NCI-H2196 treated with DMSO at 0.1 percent for 48 hours (cell line): ENCODE results near the gene LMO4.
A peak's percentile ranks its signal among the peaks of the same experiment; 100 is the strongest.

Source experiments
- DNase-seq: peaks from one replicate; lab custom pipeline; 2025; ENCODE audit not compliant: unreplicated experiment; lab: John Stamatoyannopoulos, UW

Gene LMO4

GRCh38 chr1:87328272-87329050 lies at the start of gene LMO4:
Gene LMO4 (plus strand): TSS chr1:87328880. CDS start chr1:87332016, 3,136 bp downstream.
- peak; percentile 95 for DNase-seq

GRCh38 chr1:87279536-87279875 lies 49.2 kb upstream of the LMO4 start:
- DNase-seq: no peak

- no peak for DNase-seq
Observed at GRCh38 chr1:87279966-87280535, 48.6 kb upstream of the LMO4 start.

GRCh38 chr1:87284456-87285240 lies 44.0 kb upstream of the LMO4 start:
- no peak for DNase-seq

GRCh38 chr1:87291107-87291506 lies 37.6 kb upstream of the LMO4 start:
- no peak for DNase-seq

- DNase-seq: no peak
Observed at GRCh38 chr1:87292684-87293493, 35.8 kb upstream of the LMO4 start.

- DNase-seq: no peak
Observed at GRCh38 chr1:87294633-87295032, 34.0 kb upstream of the LMO4 start.

- no peak for DNase-seq
Observed at GRCh38 chr1:87295445-87296110, 33.1 kb upstream of the LMO4 start.

- no peak for DNase-seq
Observed at GRCh38 chr1:87296206-87296605, 32.5 kb upstream of the LMO4 start.

- no peak for DNase-seq
Observed at GRCh38 chr1:87299661-87300060, 29.0 kb upstream of the LMO4 start.

GRCh38 chr1:87300628-87301027 lies 28.1 kb upstream of the LMO4 start:
- no peak for DNase-seq

- no peak for DNase-seq
Observed at GRCh38 chr1:87305151-87305550, 23.5 kb upstream of the LMO4 start.

GRCh38 chr1:87305762-87306161 lies 22.9 kb upstream of the LMO4 start:
- no peak for DNase-seq

- no peak for DNase-seq
Observed at GRCh38 chr1:87307306-87307705, 21.4 kb upstream of the LMO4 start.

- no peak for DNase-seq
Observed at GRCh38 chr1:87307931-87308330, 20.7 kb upstream of the LMO4 start.

GRCh38 chr1:87314091-87314490 lies 14.6 kb upstream of the LMO4 start:
- no peak for DNase-seq

- no peak for DNase-seq
Observed at GRCh38 chr1:87318056-87318650, 10.5 kb upstream of the LMO4 start.

- no peak for DNase-seq
Observed at GRCh38 chr1:87318806-87319205, 9.9 kb upstream of the LMO4 start.

GRCh38 chr1:87325982-87326738 lies 2.5 kb upstream of the LMO4 start:
- peak; percentile 47 for DNase-seq
